Transverse colon (tissue), 4 donors: Measurements from ENCODE around the gene P4HTM.

Experiments
- CTCF ChIP-seq, 5 experiments: fragments of 200-600 bp in 3 of 5; fragments of 450-650 bp in 2 of 5; sonication (generic) in 3 of 5; IDR thresholded peaks; 1 replicate in 2 of 5; 2 replicates in 3 of 5; pipeline ENCODE4 v1.5.1; 2016 to 2017; ENCODE audit warnings: antibody characterized with exemption in 5 of 5, inconsistent platforms in 3 of 5, mild to moderate bottlenecking in 2 of 5, moderate library complexity in 1 of 5
- EP300 ChIP-seq: sonication (generic); formaldehyde crosslinking; IDR thresholded peaks from one replicate; pipeline ENCODE4 v1.6.1; 2017; ENCODE audit warnings: antibody characterized with exemption, low read depth
- POLR2A ChIP-seq: fragments of 450-650 bp; IDR thresholded peaks from one replicate; pipeline ENCODE4 v1.6.1; 2016; ENCODE audit warnings: antibody characterized with exemption, mild to moderate bottlenecking, moderate library complexity
- POLR2AphosphoS5 ChIP-seq, 3 donors: sonication (generic); formaldehyde crosslinking; IDR thresholded peaks; one replicate each; pipeline ENCODE4 v1.6.1; 2016; ENCODE audit warnings: antibody characterized with exemption in 3 of 3

- TF ChIP-seq POLR2A, result no peak
- TF ChIP-seq CTCF (IDR thresholded peaks at IDR 0.05), result no peak
- TF ChIP-seq POLR2AphosphoS5 (IDR thresholded peaks at IDR 0.05), result no peak
- no peak for TF ChIP-seq EP300
Measured at GRCh38 chr3:49025005-49025792, 35.2 kb downstream of the P4HTM start.
